ENCODE data around the gene ALG14. TPM values are rescaled to one million over a fixed set of nuclear protein-coding genes. Genes with fewer than 3 reads are reported as not detected.
A peak's percentile ranks its signal among the peaks of the same experiment; 100 is the strongest.

ALG14 gene
- total RNA-seq, 1 donor from 2014 or later = 0.74 TPM

- no peak for DNase-seq (ENCODE audit: extremely low spot score in 2 of 2)
- intact Hi-C loops (cut with DNase I) = no loop called here
- Histone ChIP-seq H3K36me3 (no peaks in the 10 kb centered on the region), H3K27ac (no peak overlapping the region), H3K4me3 (no peak overlapping the region), H3K4me1 (peaks cover 29% of the 10 kb centered on the region), H3K27me3 (no peaks in the 10 kb centered on the region), H3K9me3 (no peaks in the 10 kb centered on the region)
- TF ChIP-seq POLR2AphosphoS5 (IDR thresholded peaks at IDR 0.05; ENCODE audit: insufficient read depth in 1 of 2, low read depth in 1 of 2) = no peak
- TF ChIP-seq POLR2A (IDR thresholded peaks at IDR 0.05) = no peak
- no peak for TF ChIP-seq CTCF (IDR thresholded peaks at IDR 0.05)
Observed at GRCh38 chr1:94978401-94978800, 94.3 kb downstream of the ALG14 start.

- no peaks in the 10 kb centered on the region for H3K36me3 ChIP-seq
- no peak for TF ChIP-seq POLR2AphosphoS5 (IDR thresholded peaks at IDR 0.05; ENCODE audit: insufficient read depth in 1 of 2, low read depth in 1 of 2)
- no peak for TF ChIP-seq CTCF (IDR thresholded peaks at IDR 0.05)
- no peak for TF ChIP-seq POLR2A (IDR thresholded peaks at IDR 0.05)
- intact Hi-C loops (cut with DNase I) = no loop called here
- H3K4me1 ChIP-seq = peaks cover 29% of the 10 kb centered on the region
- no peaks in the 10 kb centered on the region for H3K9me3 ChIP-seq
- DNase-seq (ENCODE audit: extremely low spot score in 2 of 2) = no peak
- H3K27me3 ChIP-seq = no peaks in the 10 kb centered on the region
- H3K27ac ChIP-seq = no peak overlapping the region
- H3K4me3 ChIP-seq = no peak overlapping the region
Observed at GRCh38 chr1:94976971-94977548, 95.7 kb downstream of the ALG14 start.

GRCh38 chr1:94974824-94975223 is 97.9 kb downstream of the ALG14 start:
- Histone ChIP-seq H3K27me3 (no peaks in the 10 kb centered on the region), H3K4me1 (peaks cover 40% of the 10 kb centered on the region), H3K27ac (peak overlapping the region; percentile 80), H3K36me3 (no peaks in the 10 kb centered on the region), H3K9me3 (no peaks in the 10 kb centered on the region), H3K4me3 (no peak overlapping the region)
- intact Hi-C loops (cut with DNase I) = loop anchor here (5.0 kb wide), 1 partner anchor 48 kb away; the partner anchor contains the start of gene CNN3
- no peak for DNase-seq (ENCODE audit: extremely low spot score in 2 of 2)
- TF ChIP-seq POLR2AphosphoS5 (IDR thresholded peaks at IDR 0.05; ENCODE audit: insufficient read depth in 1 of 2, low read depth in 1 of 2) (no peak), CTCF (IDR thresholded peaks at IDR 0.05) (no peak), POLR2A (IDR thresholded peaks at IDR 0.05) (no peak)

- H3K27ac ChIP-seq = peak overlapping the region; percentile 80
- no peaks in the 10 kb centered on the region for H3K9me3 ChIP-seq
- peaks cover 40% of the 10 kb centered on the region for H3K4me1 ChIP-seq
- no peaks in the 10 kb centered on the region for H3K36me3 ChIP-seq
- no peak for TF ChIP-seq POLR2A (IDR thresholded peaks at IDR 0.05)
- TF ChIP-seq POLR2AphosphoS5 (IDR thresholded peaks at IDR 0.05; ENCODE audit: insufficient read depth in 1 of 2, low read depth in 1 of 2) = no peak
- TF ChIP-seq CTCF (IDR thresholded peaks at IDR 0.05) = no peak
- no peaks in the 10 kb centered on the region for H3K27me3 ChIP-seq
- no peak for DNase-seq (ENCODE audit: extremely low spot score in 2 of 2)
- intact Hi-C loops (cut with DNase I) = loop anchor here (5.0 kb wide), 1 partner anchor 47 kb away; the partner anchor contains the start of gene CNN3
- no peak overlapping the region for H3K4me3 ChIP-seq
Observed at GRCh38 chr1:94974241-94974640, 98.5 kb downstream of the ALG14 start.

- Histone ChIP-seq H3K27ac (peak overlapping the region; percentile 80), H3K27me3 (no peaks in the 10 kb centered on the region), H3K36me3 (no peaks in the 10 kb centered on the region), H3K4me1 (peaks cover 40% of the 10 kb centered on the region), H3K9me3 (no peaks in the 10 kb centered on the region), H3K4me3 (no peak overlapping the region)
- intact Hi-C loops (cut with DNase I) = loop anchor here (5.0 kb wide), 1 partner anchor 46 kb away; the partner anchor contains the start of gene CNN3
- TF ChIP-seq POLR2AphosphoS5 (IDR thresholded peaks at IDR 0.05; ENCODE audit: insufficient read depth in 1 of 2, low read depth in 1 of 2) (peak in 1 of 2 donors; percentile 18), POLR2A (IDR thresholded peaks at IDR 0.05) (no peak), CTCF (IDR thresholded peaks at IDR 0.05) (no peak)
- DNase-seq (ENCODE audit: extremely low spot score in 2 of 2) = no peak
Observed at GRCh38 chr1:94973309-94973922, 99.3 kb downstream of the ALG14 start.
